Stimulated activated CD4-positive, alpha-beta T cell treated with anti-CD3 and anti-CD28 coated beads, Interleukin-1b, Interleukin-23, amount 100 ng/mL, for 1 hour (primary cell): Measurements from ENCODE around the gene ACAD10.
"Not testable (repeated sequence)": the region's sequence is repeated elsewhere in the genome, so short reads cannot be mapped to it uniquely, and the experiment has no call there.

Experiments used
- DNase-seq, 2 donors: peaks; one replicate each; pipeline ENCODE4 v3.0.0-alpha.2; 2020; ENCODE audit warnings: low read depth in 2 of 2

The ACAD10 gene

GRCh38 chr12:111753144-111753881 lies 67.5 kb downstream of the ACAD10 start:
- DNase-seq: no peak

- no peak for DNase-seq
Measured at GRCh38 chr12:111754671-111755070, 68.8 kb downstream of the ACAD10 start.

GRCh38 chr12:111756196-111756595 lies 70.3 kb downstream of the ACAD10 start:
- no peak for DNase-seq

GRCh38 chr12:111756681-111757080 lies 70.8 kb downstream of the ACAD10 start:
- no peak for DNase-seq

- no peak for DNase-seq
Measured at GRCh38 chr12:111757361-111758119, 71.7 kb downstream of the ACAD10 start.

- no peak for DNase-seq
Measured at GRCh38 chr12:111758120-111758561, 72.3 kb downstream of the ACAD10 start.

GRCh38 chr12:111759271-111759670 lies 73.4 kb downstream of the ACAD10 start:
- no peak for DNase-seq

GRCh38 chr12:111759991-111760390 lies 74.1 kb downstream of the ACAD10 start:
- DNase-seq: no peak

GRCh38 chr12:111761099-111761498 lies 75.2 kb downstream of the ACAD10 start:
- DNase-seq: no peak

- no peak for DNase-seq
Measured at GRCh38 chr12:111761706-111762105, 75.9 kb downstream of the ACAD10 start.

GRCh38 chr12:111763552-111763951 lies 77.7 kb downstream of the ACAD10 start:
- DNase-seq: not testable (repeated sequence)

- no peak for DNase-seq
Measured at GRCh38 chr12:111764120-111764821, 78.4 kb downstream of the ACAD10 start.

- no peak for DNase-seq
Measured at GRCh38 chr12:111766608-111767361, 80.9 kb downstream of the ACAD10 start, which contains the start of gene ALDH2. Gene ALDH2, plus strand, starts transcription at chr12:111766933. Its CDS starts 50 bp downstream, at chr12:111766983.

GRCh38 chr12:111767362-111768158 lies 81.7 kb downstream of the ACAD10 start:
- no peak for DNase-seq

GRCh38 chr12:111768159-111768895 lies 82.5 kb downstream of the ACAD10 start:
- DNase-seq: no peak

- no peak for DNase-seq
Measured at GRCh38 chr12:111769599-111769998, 83.7 kb downstream of the ACAD10 start.

GRCh38 chr12:111773801-111774551 lies 88.1 kb downstream of the ACAD10 start:
- DNase-seq: no peak

GRCh38 chr12:111775205-111776193 lies 89.6 kb downstream of the ACAD10 start:
- no peak for DNase-seq
